Panc1 (cell line): ENCODE measurements around the gene MCF2L2. TPM values are rescaled to one million over a fixed set of nuclear protein-coding genes. Genes with fewer than 3 reads are reported as not detected.
A peak's percentile ranks its signal among the peaks of the same experiment; 100 is the strongest.

Source experiments
- ATAC-seq: fragments of 200-7000 bp; cut with Tn5 transposase; 2 replicates; pipeline ENCODE4 v1.9.1; 2020; ENCODE audit warnings: mild to moderate bottlenecking, moderate library complexity
- BruUV-seq: library from RNA; stranded (reverse); fragments of 400-500 nt; replicated peaks from 2 replicates; lab custom pipeline; 2021; lab: Mats Ljungman, UMichigan
- CTCF ChIA-PET: fragments of 300-600 bp; sonication (Branson Sonifier 250); formaldehyde crosslinking; loops from one replicate; lab custom pipeline; 2022; ENCODE audit warnings: antibody characterized with exemption; lab: Charles Lee
- POLR2A ChIA-PET: fragments of 300-600 bp; sonication (Branson Sonifier 250); formaldehyde crosslinking; loops from one replicate; lab custom pipeline; 2022; ENCODE audit warnings: antibody characterized with exemption; lab: Charles Lee
- DNase-seq: peaks from one replicate; pipeline ENCODE4 v3.0.0-alpha.2; 2010; ENCODE audit warnings: low read depth, low spot score
- H3K27ac ChIP-seq: 2 replicates; pipeline ENCODE4 v1.5.1; 2011; ENCODE audit warnings: mild to moderate bottlenecking, low read length, inconsistent platforms
- H3K27me3 ChIP-seq: fragments of 200-500 bp; sonication (Bioruptor generic); 2 replicates; pipeline ENCODE4 v1.6.0; 2014; ENCODE audit warnings: low read length, inconsistent platforms; ENCODE audit not compliant: control insufficient read depth, insufficient read depth
- H3K36me3 ChIP-seq: fragments of 200-500 bp; sonication (Bioruptor generic); 2 replicates; pipeline ENCODE4 v1.5.1; 2014; ENCODE audit warnings: inconsistent platforms, mild to moderate bottlenecking, low read length, moderate library complexity; ENCODE audit not compliant: control insufficient read depth, insufficient read depth
- H3K4me1 ChIP-seq: 2 replicates; pipeline ENCODE4 v1.5.1; 2011; ENCODE audit warnings: inconsistent platforms, mild to moderate bottlenecking, low read length, moderate library complexity; ENCODE audit not compliant: control insufficient read depth, insufficient read depth
- H3K4me3 ChIP-seq, 2 experiments: 2 replicates each; pipeline ENCODE4 v1.5.1; 2011 to 2012; ENCODE audit warnings: low read depth in 2 of 2, low read length in 2 of 2, mild to moderate bottlenecking in 2 of 2, inconsistent platforms in 1 of 2, moderate library complexity in 1 of 2
- H3K9me3 ChIP-seq: fragments of 200-500 bp; sonication (Bioruptor generic); 2 replicates; pipeline ENCODE4 v1.5.1; 2014; ENCODE audit warnings: low read depth, mild to moderate bottlenecking, inconsistent platforms, low read length, moderate library complexity; ENCODE audit not compliant: control insufficient read depth, insufficient read depth
- POLR2AphosphoS5 ChIP-seq: IDR thresholded peaks from 2 replicates; pipeline ENCODE4 v1.6.1; 2012; ENCODE audit warnings: mild to moderate bottlenecking, low read depth, low read length, moderate library complexity
- SIN3A ChIP-seq: IDR thresholded peaks from 2 replicates; pipeline ENCODE4 v1.6.1; 2012; ENCODE audit warnings: low read depth, mild to moderate bottlenecking, low read length, moderate library complexity, borderline replicate concordance; ENCODE audit not compliant: insufficient read depth
- TCF7L2 ChIP-seq: IDR thresholded peaks from 2 replicates; pipeline ENCODE4 v1.6.1; 2011; ENCODE audit warnings: mild to moderate bottlenecking, low read depth, low read length, inconsistent platforms
- in situ Hi-C: cut with HindIII; loops from 2 replicates; pipeline ENCODE4 v1.10.0; 2016; ENCODE audit warnings: low sequenced_read_pairs, low pct_unique_long_range_greater_than_20kb
- intact Hi-C: fragments of 100-400 bp; cut with micrococcal nuclease; formaldehyde crosslinking; loops from one replicate; pipeline ENCODE4 v1.10.0; 2022; ENCODE audit not compliant: unreplicated experiment
- total RNA-seq: library from RNA; stranded (reverse); gene quantifications from one replicate; pipeline ENCODE4 v1.2.1, GENCODE V29; 2021; ENCODE audit not compliant: unreplicated experiment
- TF ChIP-seq, protein P1 (sequence below), 2 experiments: IDR thresholded peaks; 2 replicates each; pipeline ENCODE4 v1.6.1; 2011 to 2012; ENCODE audit warnings: low read depth in 2 of 2, control low read depth in 1 of 2, low read length in 1 of 2, mild to moderate bottlenecking in 1 of 2, moderate library complexity in 1 of 2; ENCODE audit not compliant: insufficient read depth in 1 of 2
- TF ChIP-seq, protein P2 (sequence below): fragments of 450-650 bp; IDR thresholded peaks from 2 replicates; pipeline ENCODE4 v1.5.1; 2017; ENCODE audit warnings: mild to moderate bottlenecking

MCF2L2 gene
- total RNA-seq, 1 experiment from 2014 or later, result 1.0 TPM

DNA sequence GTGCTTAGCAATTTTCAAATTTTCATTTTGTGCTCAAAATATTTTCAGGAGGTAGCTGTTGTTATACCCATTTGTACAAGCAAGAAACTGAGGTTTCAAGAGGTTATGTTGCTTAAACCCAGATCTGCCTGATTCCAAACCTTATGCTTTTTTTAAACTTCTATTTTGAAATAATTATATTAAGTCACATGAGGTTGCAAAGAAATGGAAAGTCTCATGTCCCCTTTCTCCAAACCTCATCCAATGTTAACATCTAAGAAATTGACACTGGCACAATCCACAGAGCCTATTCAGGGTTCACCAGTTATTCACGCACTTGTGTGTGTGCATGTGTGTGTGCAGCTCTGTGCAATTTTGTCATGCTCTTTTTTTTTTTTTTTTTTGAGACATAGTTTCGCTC is 140.3 kb downstream of the MCF2L2 start:
- Histone ChIP-seq H3K9me3 (no peaks in the 10 kb centered on the region), H3K27me3 (no peaks in the 10 kb centered on the region), H3K4me1 (peaks cover 29% of the 10 kb centered on the region), H3K4me3 (peak overlapping the region in 1 of 2 experiments; percentile 31; a peak in 1 of 4 replicates), H3K27ac (peak overlapping the region; percentile 78), H3K36me3 (no peaks in the 10 kb centered on the region)
- ChIA-PET CTCF (no interaction called here), POLR2A (no interaction called here)
- DNase-seq, result no peak
- intact Hi-C loops, result no loop called here
- BruUV-seq, result no TSS peak
- ATAC-seq, result no peak
- TF ChIP-seq POLR2AphosphoS5, result no peak
- no peak for TF ChIP-seq TCF7L2
- TF ChIP-seq, protein P1, sequence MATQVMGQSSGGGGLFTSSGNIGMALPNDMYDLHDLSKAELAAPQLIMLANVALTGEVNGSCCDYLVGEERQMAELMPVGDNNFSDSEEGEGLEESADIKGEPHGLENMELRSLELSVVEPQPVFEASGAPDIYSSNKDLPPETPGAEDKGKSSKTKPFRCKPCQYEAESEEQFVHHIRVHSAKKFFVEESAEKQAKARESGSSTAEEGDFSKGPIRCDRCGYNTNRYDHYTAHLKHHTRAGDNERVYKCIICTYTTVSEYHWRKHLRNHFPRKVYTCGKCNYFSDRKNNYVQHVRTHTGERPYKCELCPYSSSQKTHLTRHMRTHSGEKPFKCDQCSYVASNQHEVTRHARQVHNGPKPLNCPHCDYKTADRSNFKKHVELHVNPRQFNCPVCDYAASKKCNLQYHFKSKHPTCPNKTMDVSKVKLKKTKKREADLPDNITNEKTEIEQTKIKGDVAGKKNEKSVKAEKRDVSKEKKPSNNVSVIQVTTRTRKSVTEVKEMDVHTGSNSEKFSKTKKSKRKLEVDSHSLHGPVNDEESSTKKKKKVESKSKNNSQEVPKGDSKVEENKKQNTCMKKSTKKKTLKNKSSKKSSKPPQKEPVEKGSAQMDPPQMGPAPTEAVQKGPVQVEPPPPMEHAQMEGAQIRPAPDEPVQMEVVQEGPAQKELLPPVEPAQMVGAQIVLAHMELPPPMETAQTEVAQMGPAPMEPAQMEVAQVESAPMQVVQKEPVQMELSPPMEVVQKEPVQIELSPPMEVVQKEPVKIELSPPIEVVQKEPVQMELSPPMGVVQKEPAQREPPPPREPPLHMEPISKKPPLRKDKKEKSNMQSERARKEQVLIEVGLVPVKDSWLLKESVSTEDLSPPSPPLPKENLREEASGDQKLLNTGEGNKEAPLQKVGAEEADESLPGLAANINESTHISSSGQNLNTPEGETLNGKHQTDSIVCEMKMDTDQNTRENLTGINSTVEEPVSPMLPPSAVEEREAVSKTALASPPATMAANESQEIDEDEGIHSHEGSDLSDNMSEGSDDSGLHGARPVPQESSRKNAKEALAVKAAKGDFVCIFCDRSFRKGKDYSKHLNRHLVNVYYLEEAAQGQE (IDR thresholded peaks at IDR 0.05; ENCODE audit: insufficient read depth in 1 of 2, low read depth in 2 of 2, low read length in 1 of 2), result no peak
- no peak for TF ChIP-seq SIN3A
- TF ChIP-seq, protein P2, sequence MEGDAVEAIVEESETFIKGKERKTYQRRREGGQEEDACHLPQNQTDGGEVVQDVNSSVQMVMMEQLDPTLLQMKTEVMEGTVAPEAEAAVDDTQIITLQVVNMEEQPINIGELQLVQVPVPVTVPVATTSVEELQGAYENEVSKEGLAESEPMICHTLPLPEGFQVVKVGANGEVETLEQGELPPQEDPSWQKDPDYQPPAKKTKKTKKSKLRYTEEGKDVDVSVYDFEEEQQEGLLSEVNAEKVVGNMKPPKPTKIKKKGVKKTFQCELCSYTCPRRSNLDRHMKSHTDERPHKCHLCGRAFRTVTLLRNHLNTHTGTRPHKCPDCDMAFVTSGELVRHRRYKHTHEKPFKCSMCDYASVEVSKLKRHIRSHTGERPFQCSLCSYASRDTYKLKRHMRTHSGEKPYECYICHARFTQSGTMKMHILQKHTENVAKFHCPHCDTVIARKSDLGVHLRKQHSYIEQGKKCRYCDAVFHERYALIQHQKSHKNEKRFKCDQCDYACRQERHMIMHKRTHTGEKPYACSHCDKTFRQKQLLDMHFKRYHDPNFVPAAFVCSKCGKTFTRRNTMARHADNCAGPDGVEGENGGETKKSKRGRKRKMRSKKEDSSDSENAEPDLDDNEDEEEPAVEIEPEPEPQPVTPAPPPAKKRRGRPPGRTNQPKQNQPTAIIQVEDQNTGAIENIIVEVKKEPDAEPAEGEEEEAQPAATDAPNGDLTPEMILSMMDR, result no peak
- in situ Hi-C loops, result no loop called here

DNA sequence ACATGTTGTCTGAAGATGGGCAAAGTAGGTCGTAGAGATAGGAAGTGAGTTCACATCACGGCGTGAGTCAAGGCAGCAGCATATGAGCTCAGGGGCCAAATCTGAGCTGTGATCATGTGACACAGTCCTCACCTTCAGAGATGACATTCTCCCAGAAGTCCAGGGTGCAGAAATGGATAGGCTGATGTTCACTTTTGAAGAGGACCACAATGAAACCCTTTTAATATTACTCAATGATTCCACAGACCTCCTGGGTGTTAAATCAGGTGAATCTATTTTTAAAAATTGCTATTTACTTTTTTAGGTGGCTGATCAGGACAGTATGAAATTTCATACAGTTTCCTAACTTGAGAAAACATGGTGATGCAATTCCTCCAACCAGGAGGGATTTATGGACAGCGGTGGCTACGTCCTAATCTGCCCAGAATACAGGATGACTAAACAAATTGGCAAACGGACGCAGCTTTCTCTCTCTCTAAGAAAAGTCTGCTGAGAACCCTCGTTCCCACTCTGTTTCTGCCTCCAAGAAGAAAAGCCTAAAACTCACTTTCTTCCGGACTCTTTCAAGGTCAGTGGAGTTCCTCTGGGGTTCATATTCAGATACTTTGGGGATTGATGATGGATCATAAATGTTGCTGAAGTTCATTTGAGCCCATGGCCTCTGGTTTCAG is 141.0 kb downstream of the MCF2L2 start:
- H3K36me3 ChIP-seq, result no peaks in the 10 kb centered on the region
- ChIA-PET CTCF (no interaction called here), POLR2A (no interaction called here)
- H3K4me3 ChIP-seq, result peak overlapping the region in 1 of 2 experiments; percentile 31; a peak in 2 of 4 replicates
- intact Hi-C loops, result no loop called here
- no peaks in the 10 kb centered on the region for H3K27me3 ChIP-seq
- in situ Hi-C loops, result no loop called here
- BruUV-seq, result no TSS peak
- no peaks in the 10 kb centered on the region for H3K9me3 ChIP-seq
- TF ChIP-seq, protein P2, result no peak
- TF ChIP-seq, protein P1 (IDR thresholded peaks at IDR 0.05; ENCODE audit: insufficient read depth in 1 of 2, low read depth in 2 of 2, low read length in 1 of 2), result no peak
- TF ChIP-seq SIN3A (no peak), POLR2AphosphoS5 (no peak), TCF7L2 (no peak)
- ATAC-seq, result no peak
- no peak for DNase-seq
- peaks cover 29% of the 10 kb centered on the region for H3K4me1 ChIP-seq
- peak overlapping the region; percentile 78 for H3K27ac ChIP-seq
